HUES48 (cell line): Measurements from ENCODE around the gene BTBD16.

Experiments used
- H3K27ac ChIP-seq: one replicate; pipeline ENCODE4 v1.7.0; 2013; ENCODE audit warnings: low read depth, low read length, inconsistent platforms
- H3K27me3 ChIP-seq: 2 replicates; pipeline ENCODE4 v1.6.1; 2013; ENCODE audit warnings: mild to moderate bottlenecking, low read length; ENCODE audit not compliant: control insufficient read depth, insufficient read depth
- H3K36me3 ChIP-seq: 2 replicates; pipeline ENCODE4 v1.6.1; 2013; ENCODE audit warnings: low read length; ENCODE audit not compliant: control insufficient read depth, insufficient read depth
- H3K4me1 ChIP-seq: 2 replicates; pipeline ENCODE4 v1.6.1; 2013; ENCODE audit warnings: mild to moderate bottlenecking, low read length; ENCODE audit not compliant: control insufficient read depth, insufficient read depth
- H3K4me3 ChIP-seq: 2 replicates; pipeline ENCODE4 v1.5.1; 2013; ENCODE audit warnings: mild to moderate bottlenecking, low read depth, low read length
- H3K9ac ChIP-seq: 2 replicates; pipeline ENCODE4 v1.6.1; 2013; ENCODE audit warnings: mild to moderate bottlenecking, low read depth, low read length, moderate library complexity
- H3K9me3 ChIP-seq: 2 replicates; pipeline ENCODE4 v1.6.1; 2013; ENCODE audit warnings: low read length; ENCODE audit not compliant: control insufficient read depth, insufficient read depth

The BTBD16 gene

GRCh38 chr10:122258136-122259074 is 12.7 kb upstream of the BTBD16 start:
- 0 out of 2 replicates have a peak overlapping the region, but pooled peaks have one; percentile 37 for H3K9ac ChIP-seq
- H3K4me1 ChIP-seq = peaks cover 5% of the 10 kb centered on the region
- peaks cover 24% of the 10 kb centered on the region for H3K36me3 ChIP-seq
- H3K9me3 ChIP-seq = peaks cover 3% of the 10 kb centered on the region; the same call in 1 of the 2 replicates
- H3K4me3 ChIP-seq = no peak overlapping the region
- H3K27me3 ChIP-seq = no peaks in the 10 kb centered on the region
- H3K27ac ChIP-seq = peak overlapping the region; percentile 48

GRCh38 chr10:122259075-122259466 is 12.0 kb upstream of the BTBD16 start:
- peak overlapping the region; percentile 48 for H3K27ac ChIP-seq
- H3K27me3 ChIP-seq = no peaks in the 10 kb centered on the region
- no peak overlapping the region for H3K4me3 ChIP-seq
- peaks cover 3% of the 10 kb centered on the region; the same call in 1 of the 2 replicates for H3K9me3 ChIP-seq
- H3K4me1 ChIP-seq = peaks cover 5% of the 10 kb centered on the region
- peaks cover 17% of the 10 kb centered on the region for H3K36me3 ChIP-seq
- no peak overlapping the region for H3K9ac ChIP-seq

GRCh38 chr10:122261584-122261983 is 9.5 kb upstream of the BTBD16 start:
- H3K27me3 ChIP-seq = no peaks in the 10 kb centered on the region
- no peak overlapping the region for H3K9ac ChIP-seq
- H3K36me3 ChIP-seq = 0 out of 2 replicates have a peak, but pooled peaks cover 6% of the 10 kb centered on the region
- H3K4me1 ChIP-seq = peaks cover 7% of the 10 kb centered on the region
- peaks cover 3% of the 10 kb centered on the region; the same call in 1 of the 2 replicates for H3K9me3 ChIP-seq
- no peak overlapping the region for H3K27ac ChIP-seq
- H3K4me3 ChIP-seq = no peak overlapping the region

- Histone ChIP-seq H3K4me3 (no peak overlapping the region), H3K27ac (no peak overlapping the region), H3K4me1 (peaks cover 3% of the 10 kb centered on the region; the same call in 1 of the 2 replicates), H3K9me3 (peaks cover 3% of the 10 kb centered on the region; the same call in 1 of the 2 replicates), H3K36me3 (0 out of 2 replicates have a peak, but pooled peaks cover 6% of the 10 kb centered on the region), H3K9ac (no peak overlapping the region), H3K27me3 (no peaks in the 10 kb centered on the region)
Observed at GRCh38 chr10:122263971-122264370, 7.1 kb upstream of the BTBD16 start.

GRCh38 chr10:122264436-122264835 is 6.7 kb upstream of the BTBD16 start:
- peaks cover 3% of the 10 kb centered on the region; the same call in 1 of the 2 replicates for H3K4me1 ChIP-seq
- no peak overlapping the region for H3K4me3 ChIP-seq
- H3K36me3 ChIP-seq = peaks cover 7% of the 10 kb centered on the region; the same call in 1 of the 2 replicates
- H3K27ac ChIP-seq = no peak overlapping the region
- peaks cover 3% of the 10 kb centered on the region; the same call in 1 of the 2 replicates for H3K9me3 ChIP-seq
- no peaks in the 10 kb centered on the region for H3K27me3 ChIP-seq
- no peak overlapping the region for H3K9ac ChIP-seq

- Histone ChIP-seq H3K9me3 (peaks cover 3% of the 10 kb centered on the region; the same call in 1 of the 2 replicates), H3K36me3 (peaks cover 12% of the 10 kb centered on the region; the same call in 1 of the 2 replicates), H3K4me1 (peaks cover 3% of the 10 kb centered on the region; the same call in 1 of the 2 replicates), H3K27ac (no peak overlapping the region), H3K27me3 (no peaks in the 10 kb centered on the region), H3K4me3 (no peak overlapping the region), H3K9ac (no peak overlapping the region)
Observed at GRCh38 chr10:122264931-122265330, 6.2 kb upstream of the BTBD16 start.

- H3K36me3 ChIP-seq = peaks cover 13% of the 10 kb centered on the region; the same call in 1 of the 2 replicates
- H3K4me3 ChIP-seq = no peak overlapping the region
- H3K27me3 ChIP-seq = no peaks in the 10 kb centered on the region
- H3K9me3 ChIP-seq = peaks cover 3% of the 10 kb centered on the region; the same call in 1 of the 2 replicates
- no peak overlapping the region for H3K9ac ChIP-seq
- peaks cover 3% of the 10 kb centered on the region; the same call in 1 of the 2 replicates for H3K4me1 ChIP-seq
- no peak overlapping the region for H3K27ac ChIP-seq
Observed at GRCh38 chr10:122265896-122266295, 5.2 kb upstream of the BTBD16 start.

GRCh38 chr10:122267849-122268737 is 3.0 kb upstream of the BTBD16 start:
- H3K9ac ChIP-seq = no peak overlapping the region
- H3K27me3 ChIP-seq = no peaks in the 10 kb centered on the region
- H3K4me3 ChIP-seq = no peak overlapping the region
- no peak overlapping the region for H3K27ac ChIP-seq
- no peaks in the 10 kb centered on the region for H3K9me3 ChIP-seq
- H3K4me1 ChIP-seq = peaks cover 3% of the 10 kb centered on the region; the same call in 1 of the 2 replicates
- peaks cover 13% of the 10 kb centered on the region; the same call in 1 of the 2 replicates for H3K36me3 ChIP-seq

GRCh38 chr10:122269059-122269687 is 1.9 kb upstream of the BTBD16 start:
- no peak overlapping the region for H3K9ac ChIP-seq
- no peaks in the 10 kb centered on the region for H3K9me3 ChIP-seq
- H3K27ac ChIP-seq = no peak overlapping the region
- H3K4me1 ChIP-seq = peaks cover 3% of the 10 kb centered on the region; the same call in 1 of the 2 replicates
- peaks cover 13% of the 10 kb centered on the region; the same call in 1 of the 2 replicates for H3K36me3 ChIP-seq
- H3K27me3 ChIP-seq = no peaks in the 10 kb centered on the region
- H3K4me3 ChIP-seq = no peak overlapping the region

- Histone ChIP-seq H3K4me1 (no peaks in the 10 kb centered on the region), H3K36me3 (peaks cover 7% of the 10 kb centered on the region; the same call in 1 of the 2 replicates), H3K27me3 (no peaks in the 10 kb centered on the region), H3K27ac (no peak overlapping the region), H3K9me3 (no peaks in the 10 kb centered on the region), H3K4me3 (no peak overlapping the region), H3K9ac (no peak overlapping the region)
Observed at GRCh38 chr10:122273966-122274545, 3.0 kb downstream of the BTBD16 start.
